Measurements from ENCODE around the gene SYNJ2. TPM values are rescaled to one million over a fixed set of nuclear protein-coding genes. Genes with fewer than 3 reads are reported as not detected.
A peak's percentile ranks its signal among the peaks of the same experiment; 100 is the strongest.

The SYNJ2 gene
- total RNA-seq, 4 donors from 2014 or later: 2.6 to 7.5 (median 5.5) TPM

DNA sequence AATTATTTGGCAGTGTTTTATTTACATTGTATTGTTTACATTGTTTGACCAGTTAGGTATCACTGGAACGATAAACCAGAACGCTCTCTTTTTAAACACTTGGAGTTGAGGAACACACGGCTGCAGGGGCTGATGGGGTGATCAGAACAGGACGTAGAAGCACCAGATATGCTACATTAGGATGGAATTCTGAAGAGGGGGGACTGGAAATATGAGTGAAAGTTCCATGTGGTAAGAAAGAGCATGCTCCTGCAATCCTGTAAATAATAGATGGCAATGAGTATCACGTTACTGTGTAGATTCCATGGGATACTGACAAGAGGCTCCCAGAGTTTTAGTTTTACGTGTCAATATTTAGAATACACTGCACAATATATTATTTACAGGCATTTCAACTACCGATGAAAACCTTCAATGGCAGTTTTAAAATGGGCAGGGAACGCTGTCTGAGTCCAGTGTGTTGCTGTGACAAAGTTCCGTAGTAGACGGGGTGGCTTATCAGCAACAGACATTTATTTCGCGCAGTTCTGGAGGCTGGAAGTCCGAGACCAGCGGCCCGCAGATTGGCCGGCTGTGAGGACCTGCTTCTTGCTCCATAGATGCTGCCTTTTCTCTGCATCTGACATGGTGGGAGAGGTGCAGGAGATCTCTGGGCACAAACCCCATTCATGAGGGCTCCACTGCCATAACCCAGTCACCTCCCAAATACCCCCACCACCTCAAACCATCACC, 43.1 kb downstream of the SYNJ2 start:
- H3K4me3 ChIP-seq (ENCODE audit: low read depth, poor library complexity, severe bottlenecking): no peak overlapping the region
- intact Hi-C loops (cut with DNase I; ENCODE audit: low total_unique reads): no loop called here
- 86 to 92% methylated on average over 16 of the region's 16 CpGs for WGBS, 2 donors
- TF ChIP-seq, protein P1, sequence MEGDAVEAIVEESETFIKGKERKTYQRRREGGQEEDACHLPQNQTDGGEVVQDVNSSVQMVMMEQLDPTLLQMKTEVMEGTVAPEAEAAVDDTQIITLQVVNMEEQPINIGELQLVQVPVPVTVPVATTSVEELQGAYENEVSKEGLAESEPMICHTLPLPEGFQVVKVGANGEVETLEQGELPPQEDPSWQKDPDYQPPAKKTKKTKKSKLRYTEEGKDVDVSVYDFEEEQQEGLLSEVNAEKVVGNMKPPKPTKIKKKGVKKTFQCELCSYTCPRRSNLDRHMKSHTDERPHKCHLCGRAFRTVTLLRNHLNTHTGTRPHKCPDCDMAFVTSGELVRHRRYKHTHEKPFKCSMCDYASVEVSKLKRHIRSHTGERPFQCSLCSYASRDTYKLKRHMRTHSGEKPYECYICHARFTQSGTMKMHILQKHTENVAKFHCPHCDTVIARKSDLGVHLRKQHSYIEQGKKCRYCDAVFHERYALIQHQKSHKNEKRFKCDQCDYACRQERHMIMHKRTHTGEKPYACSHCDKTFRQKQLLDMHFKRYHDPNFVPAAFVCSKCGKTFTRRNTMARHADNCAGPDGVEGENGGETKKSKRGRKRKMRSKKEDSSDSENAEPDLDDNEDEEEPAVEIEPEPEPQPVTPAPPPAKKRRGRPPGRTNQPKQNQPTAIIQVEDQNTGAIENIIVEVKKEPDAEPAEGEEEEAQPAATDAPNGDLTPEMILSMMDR (IDR thresholded peaks at IDR 0.05): no peak
- no peak for DNase-seq (ENCODE audit: low spot score in 2 of 2)

DNA sequence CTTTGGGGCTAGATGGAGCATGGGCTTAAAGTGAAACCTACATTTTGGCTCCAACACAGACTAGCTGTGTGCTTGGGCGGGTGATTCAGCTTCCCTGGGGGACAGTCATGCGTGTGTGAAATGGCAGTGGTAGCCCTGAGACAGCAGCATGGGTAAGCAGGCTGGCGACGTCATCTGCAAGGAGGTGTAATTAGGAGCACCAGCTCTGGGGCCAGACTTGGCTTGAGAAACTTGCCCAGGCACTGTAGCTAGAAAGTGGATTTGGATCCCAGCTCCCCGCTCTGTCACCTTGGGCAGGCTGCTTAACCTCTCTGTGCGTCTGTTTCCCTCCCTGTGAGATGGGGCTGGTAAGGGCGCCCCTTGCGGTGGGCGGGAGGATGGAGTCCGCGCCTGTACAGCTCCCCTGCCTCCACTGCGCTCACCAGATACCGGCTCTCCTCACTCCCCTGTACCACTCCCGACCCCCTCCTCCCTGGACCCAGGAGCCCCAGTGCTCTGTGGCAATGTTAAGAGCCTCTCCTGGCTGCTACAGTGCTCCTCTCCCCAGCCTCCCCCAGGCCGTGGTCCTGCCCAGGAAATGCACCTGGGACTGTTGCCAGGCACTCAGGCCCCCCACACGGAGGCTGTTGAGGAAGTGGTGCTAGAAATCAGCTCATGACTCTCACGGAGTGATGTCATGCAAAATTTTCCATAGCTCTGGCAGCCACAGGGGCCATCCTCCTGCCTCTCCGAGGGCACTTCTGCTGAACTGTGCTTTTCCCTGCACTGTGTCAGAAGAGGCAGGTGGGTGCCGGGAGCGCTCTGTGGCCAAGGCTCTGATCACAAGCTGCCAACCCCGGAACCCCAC, 44.6 kb downstream of the SYNJ2 start:
- DNase-seq (ENCODE audit: low spot score in 2 of 2): peak; percentile 85 to 97
- TF ChIP-seq POLR2A (IDR thresholded peaks at IDR 0.05): no peak
- TF ChIP-seq, protein P1 (IDR thresholded peaks at IDR 0.05): peak in 1 of 3 donors; percentile 29
- 28 to 30% methylated on average over 19 of the region's 21 CpGs for WGBS, 2 donors
- intact Hi-C loops (cut with DNase I; ENCODE audit: low total_unique reads): no loop called here
- H3K4me3 ChIP-seq (ENCODE audit: low read depth, poor library complexity, severe bottlenecking): no peak overlapping the region

DNA sequence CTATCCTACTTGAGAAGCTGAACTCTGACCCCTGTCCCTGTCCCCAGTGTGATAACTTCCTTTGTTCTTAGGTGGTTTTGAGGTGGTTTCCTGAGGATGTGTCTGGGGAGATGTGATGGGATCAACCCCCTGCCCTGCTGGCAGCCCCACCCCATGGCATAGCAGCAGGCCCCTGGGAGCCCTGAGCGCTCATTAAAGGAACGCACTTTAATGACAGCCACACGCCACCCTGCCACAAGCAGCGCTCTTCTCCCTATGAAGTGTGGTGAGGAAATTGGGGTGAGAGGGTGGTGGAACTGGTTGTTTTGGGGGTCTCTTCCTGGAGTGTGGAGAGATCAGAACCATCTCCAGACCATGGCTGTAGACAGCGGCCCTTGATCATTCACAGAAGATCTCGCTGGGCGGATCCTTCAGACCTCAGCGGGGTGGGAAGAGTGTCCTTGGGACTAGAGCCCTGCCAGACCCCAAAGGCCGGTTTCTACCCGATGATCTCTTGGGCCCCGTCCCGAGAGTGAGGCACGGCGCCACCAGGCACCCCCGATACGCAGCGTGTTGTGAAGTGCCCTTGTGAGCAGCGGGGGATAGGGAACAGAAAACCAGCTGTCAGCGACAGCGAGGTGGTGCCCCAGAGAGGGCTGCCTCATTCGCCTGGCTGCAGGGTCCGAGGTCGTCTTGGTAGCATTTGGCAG, 45.4 kb downstream of the SYNJ2 start:
- intact Hi-C loops (cut with DNase I; ENCODE audit: low total_unique reads): no loop called here
- 83 to 93% methylated on average over 14 to 23 of the region's 23 CpGs for WGBS, 2 donors
- no peak for DNase-seq (ENCODE audit: low spot score in 2 of 2)
- TF ChIP-seq, protein P1 (IDR thresholded peaks at IDR 0.05): no peak
- H3K4me3 ChIP-seq (ENCODE audit: low read depth, poor library complexity, severe bottlenecking): no peak overlapping the region

DNA sequence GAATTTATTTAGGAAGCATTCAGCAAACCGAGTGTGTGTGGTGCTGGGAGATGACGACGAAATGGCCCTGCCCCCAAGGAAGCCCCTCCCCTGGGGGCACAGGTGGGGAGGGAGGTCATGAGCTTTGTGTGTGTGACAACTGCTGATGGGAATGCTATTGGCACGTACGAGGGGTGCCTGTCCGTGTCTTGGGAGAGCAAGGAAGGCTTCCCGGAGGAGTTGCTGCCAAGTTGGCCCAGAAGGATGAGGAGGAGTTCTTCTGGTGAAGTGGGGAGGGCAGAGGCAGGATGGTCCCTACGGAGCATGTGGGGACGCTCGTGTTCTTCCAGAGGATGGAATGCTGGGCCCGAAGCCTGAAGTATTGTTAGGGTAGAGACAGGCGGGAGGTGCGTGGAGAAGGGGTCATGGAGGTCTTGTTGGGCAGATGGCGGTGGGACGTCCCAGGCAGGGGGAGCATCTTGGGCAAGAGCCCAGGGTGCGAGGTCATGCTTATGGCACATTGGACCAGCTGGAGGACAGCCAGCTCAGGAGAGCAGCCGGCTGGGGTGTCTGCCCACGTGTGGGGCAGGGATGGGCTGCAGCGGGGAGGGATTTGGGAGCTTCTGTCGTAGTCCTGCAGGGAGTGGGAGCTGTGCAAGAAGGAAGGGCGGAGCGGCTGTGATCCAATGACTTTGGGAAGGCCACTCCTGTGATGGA, 46.1 kb downstream of the SYNJ2 start:
- 81% methylated on average over 22 of the region's 22 CpGs for WGBS, 2 donors
- intact Hi-C loops (cut with DNase I; ENCODE audit: low total_unique reads): no loop called here
- no peak overlapping the region for H3K4me3 ChIP-seq (ENCODE audit: low read depth, poor library complexity, severe bottlenecking)
- no peak for TF ChIP-seq POLR2A (IDR thresholded peaks at IDR 0.05)
- TF ChIP-seq, protein P1 (IDR thresholded peaks at IDR 0.05): no peak
- no peak for DNase-seq (ENCODE audit: low spot score in 2 of 2)

DNA sequence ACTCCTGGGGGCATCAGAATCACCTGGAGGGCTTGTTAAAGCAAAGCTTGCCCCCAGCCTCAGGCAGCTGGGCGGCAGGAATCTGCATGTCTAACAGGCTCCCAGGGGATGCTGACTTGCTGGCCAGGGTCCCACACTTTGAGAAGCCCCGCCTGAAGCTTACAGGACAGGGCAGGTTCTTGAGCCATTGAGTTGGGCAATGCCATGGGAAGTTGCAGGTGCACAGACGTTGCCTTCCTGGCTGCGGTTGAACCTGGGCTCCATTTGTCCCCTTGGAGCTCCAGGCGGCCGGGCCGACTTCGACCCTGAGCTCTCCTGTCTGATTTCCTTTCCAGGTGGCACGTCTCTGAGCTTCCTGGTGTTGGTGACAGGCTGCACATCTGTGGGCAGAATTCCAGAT, 46.8 kb downstream of the SYNJ2 start:
- no peak for DNase-seq (ENCODE audit: low spot score in 2 of 2)
- TF ChIP-seq POLR2A (IDR thresholded peaks at IDR 0.05): no peak
- TF ChIP-seq, protein P1 (IDR thresholded peaks at IDR 0.05): no peak
- H3K4me3 ChIP-seq (ENCODE audit: low read depth, poor library complexity, severe bottlenecking): no peak overlapping the region
- intact Hi-C loops (cut with DNase I; ENCODE audit: low total_unique reads): no loop called here
- WGBS, 2 donors: 73 to 82% methylated on average over 9 of the region's 9 CpGs
